Adrenal gland (tissue), 5 donors: Measurements from ENCODE around the gene SPEM2.

Source experiments
- CTCF ChIP-seq, 6 experiments: fragments of 450-650 bp in 4 of 6; fragments of 200-600 bp in 2 of 6; sonication (generic) in 1 of 6; IDR thresholded peaks; 1 replicate in 5 of 6; 2 replicates in 1 of 6; pipeline versions ENCODE4 v1.5.1 to v1.8.0; 2016 to 2021; ENCODE audit warnings: antibody characterized with exemption in 6 of 6, mild to moderate bottlenecking in 2 of 6, moderate library complexity in 1 of 6
- POLR2A ChIP-seq, 2 donors: fragments of 450-650 bp; IDR thresholded peaks; one replicate each; pipeline ENCODE4 v1.6.1; 2017; ENCODE audit warnings: antibody characterized with exemption in 2 of 2, mild to moderate bottlenecking in 2 of 2, moderate library complexity in 1 of 2
- donor health status: DM: no; HTN: no; CAD: no.

- TF ChIP-seq CTCF (IDR thresholded peaks at IDR 0.05), result peak in 1 of 6 experiments; percentile 24
- TF ChIP-seq POLR2A (IDR thresholded peaks at IDR 0.05), result peak; percentile 85 to 99
Observed at GRCh38 chr17:7403977-7404736, 21.3 kb upstream of the SPEM2 start, which contains the start of gene TMEM256.
